Peyer's patch (tissue), 4 donors: Measurements from ENCODE around the gene TCF7L2.

Source experiments
- POLR2A ChIP-seq, 2 donors: fragments of 450-650 bp; IDR thresholded peaks; one replicate each; pipeline ENCODE4 v1.5.1; 2017; ENCODE audit warnings: antibody characterized with exemption in 2 of 2, mild to moderate bottlenecking in 2 of 2, moderate library complexity in 2 of 2
- TF ChIP-seq, protein P1 (sequence below), 6 experiments: fragments of 450-650 bp in 4 of 6; fragments of 200-600 bp in 2 of 6; sonication (generic) in 1 of 6; IDR thresholded peaks; one replicate each; pipeline ENCODE4 v1.5.1; 2017 to 2019; ENCODE audit warnings: antibody characterized with exemption in 6 of 6, mild to moderate bottlenecking in 3 of 6, moderate library complexity in 1 of 6

DNA sequence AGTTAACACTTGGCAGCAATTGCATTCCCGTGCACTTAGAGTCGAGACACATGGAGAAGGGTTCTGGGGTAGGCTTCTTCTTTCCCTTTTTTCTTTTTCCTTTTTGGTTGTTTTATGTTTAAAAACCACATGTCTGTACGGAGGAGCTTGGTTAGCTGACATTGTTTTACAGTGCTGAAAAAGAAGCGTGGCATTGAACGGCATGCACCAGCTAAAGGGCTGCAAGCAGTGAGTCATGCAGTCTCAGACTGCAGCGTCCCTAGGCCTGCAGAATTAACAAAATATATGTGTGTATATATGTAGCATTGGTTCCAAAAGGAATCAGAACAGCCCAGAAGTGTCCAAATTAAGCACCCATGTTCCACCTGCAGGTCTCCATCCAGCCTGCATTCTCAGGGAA, 211.0 kb downstream of the TCF7L2 start:
- TF ChIP-seq, protein P1, sequence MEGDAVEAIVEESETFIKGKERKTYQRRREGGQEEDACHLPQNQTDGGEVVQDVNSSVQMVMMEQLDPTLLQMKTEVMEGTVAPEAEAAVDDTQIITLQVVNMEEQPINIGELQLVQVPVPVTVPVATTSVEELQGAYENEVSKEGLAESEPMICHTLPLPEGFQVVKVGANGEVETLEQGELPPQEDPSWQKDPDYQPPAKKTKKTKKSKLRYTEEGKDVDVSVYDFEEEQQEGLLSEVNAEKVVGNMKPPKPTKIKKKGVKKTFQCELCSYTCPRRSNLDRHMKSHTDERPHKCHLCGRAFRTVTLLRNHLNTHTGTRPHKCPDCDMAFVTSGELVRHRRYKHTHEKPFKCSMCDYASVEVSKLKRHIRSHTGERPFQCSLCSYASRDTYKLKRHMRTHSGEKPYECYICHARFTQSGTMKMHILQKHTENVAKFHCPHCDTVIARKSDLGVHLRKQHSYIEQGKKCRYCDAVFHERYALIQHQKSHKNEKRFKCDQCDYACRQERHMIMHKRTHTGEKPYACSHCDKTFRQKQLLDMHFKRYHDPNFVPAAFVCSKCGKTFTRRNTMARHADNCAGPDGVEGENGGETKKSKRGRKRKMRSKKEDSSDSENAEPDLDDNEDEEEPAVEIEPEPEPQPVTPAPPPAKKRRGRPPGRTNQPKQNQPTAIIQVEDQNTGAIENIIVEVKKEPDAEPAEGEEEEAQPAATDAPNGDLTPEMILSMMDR (IDR thresholded peaks at IDR 0.05) = no peak
- no peak for TF ChIP-seq POLR2A (IDR thresholded peaks at IDR 0.05)
